HG03196 (cell line): ENCODE results near the gene DYSF.

ENCODE experiments used
- ATAC-seq: cut with Tn5 transposase; IDR thresholded peaks from one replicate; pipeline ENCODE4 v1.9.1; 2021; ENCODE audit not compliant: unreplicated experiment

Gene DYSF

GRCh38 chr2:71564790-71565189 lies 111.4 kb downstream of the DYSF start:
- ATAC-seq: no peak

GRCh38 chr2:71566372-71566771 lies 113.0 kb downstream of the DYSF start:
- no peak for ATAC-seq

- no peak for ATAC-seq
Observed at GRCh38 chr2:71567625-71568024, 114.3 kb downstream of the DYSF start.

DNA sequence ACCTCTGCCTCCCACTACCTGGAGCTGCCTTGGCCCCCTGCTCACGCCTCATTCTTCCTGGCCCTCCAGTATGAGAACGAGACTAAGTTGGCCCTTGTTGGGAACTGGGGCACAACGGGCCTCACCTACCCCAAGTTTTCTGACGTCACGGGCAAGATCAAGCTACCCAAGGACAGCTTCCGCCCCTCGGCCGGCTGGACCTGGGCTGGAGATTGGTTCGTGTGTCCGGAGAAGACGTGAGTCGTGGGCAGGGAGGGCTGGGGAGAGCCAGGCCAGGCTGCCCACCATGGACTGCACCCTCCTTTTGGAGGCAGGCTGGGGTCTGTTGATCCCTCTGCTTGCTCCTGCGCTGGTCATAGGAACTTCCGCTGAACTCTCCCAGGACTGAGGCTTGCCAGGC lies 114.7 kb downstream of the DYSF start:
- ATAC-seq: no peak

GRCh38 chr2:71570511-71570910 lies 117.2 kb downstream of the DYSF start:
- ATAC-seq: no peak

- ATAC-seq: no peak
Observed at GRCh38 chr2:71570951-71571460, 117.6 kb downstream of the DYSF start.

DNA sequence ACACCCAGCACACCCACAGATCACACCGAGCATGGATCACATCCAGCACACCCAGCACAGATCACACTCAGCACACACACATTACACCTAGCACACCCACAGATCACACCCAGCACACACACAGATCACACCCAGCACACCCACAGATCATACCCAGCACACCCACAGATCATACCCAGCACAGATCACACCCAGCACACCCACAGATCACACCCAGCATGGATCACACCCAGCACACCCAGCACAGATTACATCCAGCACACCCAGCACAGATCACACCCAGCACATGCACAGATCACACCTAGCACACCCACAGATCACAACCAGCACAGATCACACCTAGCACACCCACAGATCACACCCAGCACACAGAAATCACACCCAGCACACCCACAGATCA lies 118.6 kb downstream of the DYSF start:
- ATAC-seq: no peak

- ATAC-seq: no peak
Observed at GRCh38 chr2:71575966-71576365, 122.6 kb downstream of the DYSF start.

GRCh38 chr2:71576541-71576940 lies 123.2 kb downstream of the DYSF start:
- ATAC-seq: no peak

DNA sequence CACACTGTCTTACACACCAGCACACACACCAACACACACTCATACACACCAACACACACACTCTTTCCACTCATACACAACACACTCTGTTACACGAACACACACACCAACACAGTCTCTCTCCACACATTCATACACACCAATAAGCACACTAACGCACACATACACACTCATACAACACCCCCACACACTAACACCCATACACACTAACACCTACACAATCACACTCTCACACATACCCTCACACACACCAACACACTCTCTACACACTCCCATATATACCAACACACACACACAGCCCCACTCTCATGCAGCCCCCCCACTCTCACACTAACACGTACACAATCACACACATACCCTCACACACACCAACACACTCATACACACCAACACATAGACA lies 123.8 kb downstream of the DYSF start:
- no peak for ATAC-seq

DNA sequence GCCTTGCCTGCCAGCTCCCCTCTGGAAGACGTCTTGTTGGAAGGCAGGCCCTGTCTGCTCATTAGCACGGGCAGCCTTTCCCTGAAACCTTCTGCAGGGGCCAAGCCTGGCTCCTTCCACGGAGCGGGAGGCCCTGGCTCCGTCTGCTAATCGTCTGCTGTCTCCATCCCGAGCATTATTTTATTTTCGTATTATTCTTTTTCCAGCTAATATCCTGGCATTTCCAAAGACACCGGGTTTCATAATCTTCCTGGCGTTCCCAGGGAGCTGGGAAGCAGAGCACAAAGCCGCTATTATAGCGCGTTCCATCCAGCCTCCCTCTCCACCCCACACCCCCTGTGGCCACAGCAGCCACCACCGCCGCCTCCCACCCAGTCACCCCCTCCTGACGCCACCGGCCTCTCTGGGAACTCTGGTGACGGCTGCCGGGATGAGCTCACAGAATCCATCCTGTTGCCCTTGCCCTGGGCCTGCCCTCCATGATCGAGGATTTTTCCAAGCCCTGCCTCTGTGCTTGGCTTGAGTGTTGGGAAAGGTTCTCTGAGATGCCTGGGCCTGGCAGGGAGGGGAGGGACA lies 125.5 kb downstream of the DYSF start:
- no peak for ATAC-seq

GRCh38 chr2:71581026-71581425 lies 127.7 kb downstream of the DYSF start:
- ATAC-seq: no peak

GRCh38 chr2:71583876-71584275 lies 130.5 kb downstream of the DYSF start:
- ATAC-seq: no peak

GRCh38 chr2:71586471-71586870 lies 133.1 kb downstream of the DYSF start:
- ATAC-seq: no peak

DNA sequence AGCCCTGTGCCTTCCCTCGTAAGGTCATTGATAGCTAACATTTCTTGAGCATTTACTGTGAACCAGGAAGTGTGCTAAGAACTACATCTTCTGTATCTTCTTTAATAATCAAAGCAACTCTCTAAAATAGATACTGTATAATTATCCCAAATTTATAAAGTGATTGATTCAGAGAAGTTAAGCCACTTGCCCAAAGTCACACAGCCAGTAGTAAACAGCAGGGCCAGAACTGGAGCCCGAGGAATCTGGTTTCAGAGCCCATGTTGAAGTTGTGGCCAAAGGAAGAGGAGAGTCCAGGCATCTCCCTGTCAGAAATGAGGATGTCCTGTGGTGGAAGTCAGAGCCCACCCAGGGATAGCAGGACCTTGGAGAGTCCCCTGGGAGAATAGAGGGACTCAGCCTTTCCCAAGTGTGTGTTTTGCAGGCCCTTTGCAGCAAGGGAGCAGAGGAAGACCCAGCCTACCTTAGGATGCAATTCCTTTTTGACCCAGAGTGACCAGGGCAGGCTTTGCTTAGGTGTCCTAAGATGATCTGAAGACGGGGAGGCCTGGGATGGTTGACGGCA lies 134.2 kb downstream of the DYSF start:
- ATAC-seq: no peak

- no peak for ATAC-seq
Observed at GRCh38 chr2:71588497-71589170, 135.3 kb downstream of the DYSF start.

DNA sequence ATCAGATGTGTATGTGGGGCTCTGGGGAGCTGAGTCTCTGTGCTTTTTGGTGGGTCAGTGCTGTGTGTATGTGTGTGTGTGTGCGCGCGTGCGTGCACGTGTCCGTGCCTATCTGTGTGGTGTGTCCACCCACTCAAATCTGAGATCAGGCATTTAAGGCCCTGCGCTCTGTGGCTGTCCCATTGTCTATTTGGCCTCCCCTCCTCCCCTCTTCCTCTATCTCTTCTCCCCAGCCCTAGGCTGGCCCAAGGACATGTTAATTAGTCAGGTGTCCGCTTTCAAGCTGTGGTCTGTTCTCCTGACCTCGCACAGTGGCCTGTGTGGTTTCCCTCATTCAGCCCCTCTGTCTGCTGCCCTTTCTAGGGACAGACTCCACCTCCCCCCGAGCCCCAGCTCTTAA lies 136.4 kb downstream of the DYSF start:
- ATAC-seq: no peak

DNA sequence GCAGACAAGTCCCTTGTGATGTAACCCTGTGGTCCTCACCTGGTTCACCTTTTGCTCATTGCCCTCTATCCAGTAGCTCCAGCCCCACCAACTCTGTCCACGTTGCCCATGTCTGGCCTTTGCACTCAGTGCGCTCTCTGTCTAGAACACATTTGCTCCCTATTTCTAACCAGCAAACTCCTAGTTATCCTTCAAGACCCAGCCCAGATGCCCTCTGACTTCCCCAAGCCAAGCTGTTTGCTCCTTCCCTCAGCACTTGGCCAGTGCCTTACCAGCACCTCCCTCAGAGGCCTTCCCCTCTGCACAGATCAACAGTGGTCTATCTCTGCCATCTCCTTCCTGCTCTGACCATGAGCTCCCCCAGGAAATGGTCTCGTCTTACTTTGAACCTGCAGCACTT lies 137.7 kb downstream of the DYSF start:
- no peak for ATAC-seq

DNA sequence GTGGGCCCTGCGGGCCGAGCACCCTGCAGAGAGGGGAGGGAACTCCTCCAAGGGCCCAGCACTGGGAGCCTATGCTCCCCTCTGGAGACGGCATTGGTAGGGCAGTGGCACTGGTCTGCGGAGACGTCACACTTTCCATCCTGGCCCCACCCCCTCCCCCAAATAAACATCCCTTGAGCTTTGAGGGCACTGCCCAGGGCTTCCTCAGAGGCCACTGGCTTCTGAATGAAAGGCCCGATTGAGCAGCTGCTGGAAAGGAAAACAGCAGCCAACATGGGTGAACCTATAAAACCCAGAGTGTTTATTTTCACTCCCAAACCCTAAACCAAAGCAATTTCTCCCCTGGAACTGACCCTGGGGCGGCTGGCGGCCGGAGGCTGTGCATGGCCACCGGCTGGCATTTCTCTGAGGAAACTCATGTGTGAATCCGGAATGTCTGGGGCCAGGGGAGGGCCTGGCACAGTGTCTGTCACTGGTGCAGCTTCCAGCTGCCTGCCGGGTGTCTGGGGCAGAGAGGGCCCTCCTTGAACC lies 138.9 kb downstream of the DYSF start:
- ATAC-seq: no peak

DNA sequence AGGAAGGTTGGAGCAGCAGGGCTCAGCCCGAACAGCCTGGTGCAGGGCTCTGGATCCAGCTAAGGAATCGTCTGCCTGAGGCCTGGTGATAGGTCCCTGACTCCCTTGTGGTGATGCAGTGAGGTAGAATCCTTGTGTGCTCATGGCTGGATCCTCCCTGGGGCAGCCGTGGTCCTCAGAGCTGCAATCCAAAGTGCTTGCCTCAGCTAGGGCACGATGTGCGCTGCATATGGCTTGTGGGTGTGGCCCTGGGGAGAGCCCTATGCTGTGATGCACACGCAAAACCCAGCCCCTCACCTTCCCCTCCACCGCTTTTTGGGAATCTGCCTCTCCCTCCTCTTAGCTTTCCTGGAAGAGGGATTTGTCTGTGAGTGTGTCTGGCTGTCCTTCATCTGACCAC lies 142.2 kb downstream of the DYSF start:
- no peak for ATAC-seq

GRCh38 chr2:71596011-71596410 lies 142.7 kb downstream of the DYSF start:
- ATAC-seq: no peak

GRCh38 chr2:71597756-71598155 lies 144.4 kb downstream of the DYSF start:
- no peak for ATAC-seq
